Ovary (tissue), 9 donors: ENCODE results near the gene APBA1. TPM values are rescaled to one million over a fixed set of nuclear protein-coding genes. Genes with fewer than 3 reads are reported as not detected.
A peak's percentile ranks its signal among the peaks of the same experiment; 100 is the strongest.

Experiments
- DNase-seq, 5 donors: peaks; one replicate each; pipeline ENCODE4 v3.0.0-alpha.2; 2019 to 2020
- H3K27ac ChIP-seq, 2 donors: fragments of 200-600 bp; one replicate each; pipeline versions ENCODE4 v1.5.1 to v1.8.0; 2019 to 2022
- H3K27me3 ChIP-seq: fragments of 200-600 bp; one replicate; pipeline ENCODE4 v1.8.0; 2022
- H3K36me3 ChIP-seq: fragments of 200-600 bp; sonication (generic); one replicate; pipeline ENCODE4 v1.5.1; 2019
- H3K4me1 ChIP-seq: one replicate; pipeline ENCODE4 v1.8.1; 2013; ENCODE audit warnings: mild to moderate bottlenecking, moderate library complexity; ENCODE audit not compliant: insufficient read depth
- H3K4me3 ChIP-seq: fragments of 200-600 bp; sonication (generic); one replicate; pipeline ENCODE4 v1.5.1; 2017
- H3K9me3 ChIP-seq, 2 donors: fragments of 200-600 bp in 1 of 2; sonication (generic) in 1 of 2; one replicate each; pipeline versions ENCODE4 v1.5.1 to v1.8.1; 2013 to 2019; ENCODE audit warnings: mild to moderate bottlenecking in 1 of 2, moderate library complexity in 1 of 2
- EP300 ChIP-seq: sonication (generic); formaldehyde crosslinking; IDR thresholded peaks from one replicate; pipeline ENCODE4 v1.6.1; 2017; ENCODE audit warnings: antibody characterized with exemption
- POLR2A ChIP-seq: fragments of 450-650 bp; IDR thresholded peaks from one replicate; pipeline ENCODE4 v1.6.1; 2017; ENCODE audit warnings: antibody characterized with exemption, mild to moderate bottlenecking, moderate library complexity
- WGBS, 3 donors: extraction: QIAGEN DNeasy Blood & Tissue Kit in 1 of 3; methylation state at CpG; one replicate each; pipeline versions ENCODE4 v1.1.5 to v1.1.7; 2013 to 2017; 5-methylcytosine and 5-hydroxymethylcytosine counted together
- intact Hi-C, 4 donors: fragments of 100-400 bp; cut with DNase I; formaldehyde crosslinking; loops; one replicate each; pipeline versions ENCODE4 v1.11.0 to v1.15.1; 2022 to 2023
- polyA plus RNA-seq, 2 donors: library from polyadenylated mRNA; stranded (reverse); fragments of 200-250 nt in 1 of 2; fragments of 350-450 nt in 1 of 2; fragmentation: Illumina TruSeq in 1 of 2; extraction: RNeasy Lipid Tissue Mini Kit (QIAGEN cat#74804) in 1 of 2; gene quantifications; one replicate each; pipeline ENCODE4 v1.2.3, GENCODE V29; 2013 to 2014
- total RNA-seq, 7 donors: library from RNA; depleted of rRNA in 2 of 7; stranded (reverse); fragments of >200 nt in 2 of 7; fragmentation: NEBNext Ultra II Directional in 3 of 7; extraction: Animal tissue kit (Norgen Biotek cat#: 25700) in 3 of 7; gene quantifications; one replicate each; pipeline versions ENCODE4 v1.1.0 to v1.2.4, GENCODE V29; 2016 to 2023
- TF ChIP-seq, protein P1 (sequence below), 3 donors: fragments of 450-650 bp in 2 of 3; fragments of 200-600 bp in 1 of 3; IDR thresholded peaks; one replicate each; pipeline versions ENCODE4 v1.5.1 to v1.8.0; 2016 to 2022; ENCODE audit warnings: antibody characterized with exemption in 3 of 3, mild to moderate bottlenecking in 1 of 3
- donor health status: DM: no; HTN: no; CAD: no; lungs with moderate emphysema.
- donor health status: DM: no; HTN: no; CAD: no.
- donor health status: Bipolar disorder and iron deficiency.
- donor health status: DM: yes; HTN: yes; CAD: no.
- donor health status: DM: no; HTN: no; CAD: no.
- donor health status: DM: yes; HTN: yes; CAD: no.

Gene APBA1
- total and polyA plus RNA-seq, 9 donors, result 2.8 to 17.6 (median 12.9) TPM

DNA sequence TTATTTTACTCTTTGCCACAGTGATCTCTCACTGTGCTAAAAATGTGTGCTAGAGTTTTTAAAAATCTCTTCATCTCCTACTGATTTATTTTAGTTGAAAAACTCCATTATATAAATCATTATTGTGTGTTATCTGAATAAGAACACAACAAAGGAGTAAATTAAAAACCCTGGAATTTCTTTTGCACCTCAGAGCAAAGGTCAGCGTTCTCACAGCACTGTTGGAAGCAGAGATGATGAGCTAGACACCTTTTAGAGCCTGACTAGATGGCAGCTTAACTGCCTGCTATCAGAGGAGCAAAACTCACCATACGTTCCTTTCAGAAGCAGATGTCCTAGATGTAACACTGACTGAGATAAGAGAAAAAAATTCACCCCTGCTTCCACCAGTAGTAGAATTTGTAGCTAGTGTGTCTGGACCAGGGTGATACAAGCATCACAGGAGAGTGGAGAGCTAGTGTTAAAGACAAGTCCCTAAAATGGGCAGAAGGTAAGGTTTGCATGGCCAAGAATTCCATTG lies 200.0 kb downstream of the APBA1 start:
- WGBS, 3 donors, result 60 to 75% (median 72%) methylated on average over 2 of the region's 2 CpGs
- Histone ChIP-seq H3K36me3 (no peaks in the 10 kb centered on the region), H3K27ac (no peak overlapping the region), H3K27me3 (no peaks in the 10 kb centered on the region), H3K4me1 (no peaks in the 10 kb centered on the region), H3K9me3 (no peaks in the 10 kb centered on the region), H3K4me3 (no peak overlapping the region)
- intact Hi-C loops, result no loop called here
- DNase-seq, result no peak
- TF ChIP-seq EP300 (no peak), POLR2A (no peak)
- TF ChIP-seq, protein P1, sequence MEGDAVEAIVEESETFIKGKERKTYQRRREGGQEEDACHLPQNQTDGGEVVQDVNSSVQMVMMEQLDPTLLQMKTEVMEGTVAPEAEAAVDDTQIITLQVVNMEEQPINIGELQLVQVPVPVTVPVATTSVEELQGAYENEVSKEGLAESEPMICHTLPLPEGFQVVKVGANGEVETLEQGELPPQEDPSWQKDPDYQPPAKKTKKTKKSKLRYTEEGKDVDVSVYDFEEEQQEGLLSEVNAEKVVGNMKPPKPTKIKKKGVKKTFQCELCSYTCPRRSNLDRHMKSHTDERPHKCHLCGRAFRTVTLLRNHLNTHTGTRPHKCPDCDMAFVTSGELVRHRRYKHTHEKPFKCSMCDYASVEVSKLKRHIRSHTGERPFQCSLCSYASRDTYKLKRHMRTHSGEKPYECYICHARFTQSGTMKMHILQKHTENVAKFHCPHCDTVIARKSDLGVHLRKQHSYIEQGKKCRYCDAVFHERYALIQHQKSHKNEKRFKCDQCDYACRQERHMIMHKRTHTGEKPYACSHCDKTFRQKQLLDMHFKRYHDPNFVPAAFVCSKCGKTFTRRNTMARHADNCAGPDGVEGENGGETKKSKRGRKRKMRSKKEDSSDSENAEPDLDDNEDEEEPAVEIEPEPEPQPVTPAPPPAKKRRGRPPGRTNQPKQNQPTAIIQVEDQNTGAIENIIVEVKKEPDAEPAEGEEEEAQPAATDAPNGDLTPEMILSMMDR (IDR thresholded peaks at IDR 0.05), result no peak

DNA sequence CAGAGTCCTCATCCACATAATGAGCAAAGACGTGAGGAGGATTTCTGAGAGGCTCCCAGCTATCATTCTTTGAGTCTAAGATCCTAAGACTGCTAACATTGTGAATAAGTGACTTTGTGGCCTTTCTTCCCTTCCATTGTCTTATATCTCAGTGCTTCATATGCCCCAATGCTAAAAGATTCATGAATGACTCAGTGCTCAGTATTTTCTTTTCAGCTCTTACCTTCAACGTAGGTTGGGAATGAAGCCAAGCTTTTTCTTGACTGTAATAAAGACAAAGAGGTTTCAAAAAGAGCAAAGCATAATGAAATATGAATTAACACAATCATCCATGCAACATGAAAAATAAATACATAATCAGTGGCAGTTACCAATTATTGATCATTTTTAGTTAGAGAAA lies 200.7 kb downstream of the APBA1 start:
- H3K4me3 ChIP-seq, result no peak overlapping the region
- intact Hi-C loops, result no loop called here
- no peak for TF ChIP-seq POLR2A
- TF ChIP-seq EP300, result no peak
- TF ChIP-seq, protein P1 (IDR thresholded peaks at IDR 0.05), result no peak
- DNase-seq, result no peak
- H3K27ac ChIP-seq, result no peak overlapping the region
- H3K36me3 ChIP-seq, result no peaks in the 10 kb centered on the region
- 66 to 78% (median 69%) methylated on average over 2 of the region's 2 CpGs for WGBS, 3 donors
- H3K9me3 ChIP-seq, result no peaks in the 10 kb centered on the region
- no peaks in the 10 kb centered on the region for H3K27me3 ChIP-seq
- H3K4me1 ChIP-seq, result no peaks in the 10 kb centered on the region

DNA sequence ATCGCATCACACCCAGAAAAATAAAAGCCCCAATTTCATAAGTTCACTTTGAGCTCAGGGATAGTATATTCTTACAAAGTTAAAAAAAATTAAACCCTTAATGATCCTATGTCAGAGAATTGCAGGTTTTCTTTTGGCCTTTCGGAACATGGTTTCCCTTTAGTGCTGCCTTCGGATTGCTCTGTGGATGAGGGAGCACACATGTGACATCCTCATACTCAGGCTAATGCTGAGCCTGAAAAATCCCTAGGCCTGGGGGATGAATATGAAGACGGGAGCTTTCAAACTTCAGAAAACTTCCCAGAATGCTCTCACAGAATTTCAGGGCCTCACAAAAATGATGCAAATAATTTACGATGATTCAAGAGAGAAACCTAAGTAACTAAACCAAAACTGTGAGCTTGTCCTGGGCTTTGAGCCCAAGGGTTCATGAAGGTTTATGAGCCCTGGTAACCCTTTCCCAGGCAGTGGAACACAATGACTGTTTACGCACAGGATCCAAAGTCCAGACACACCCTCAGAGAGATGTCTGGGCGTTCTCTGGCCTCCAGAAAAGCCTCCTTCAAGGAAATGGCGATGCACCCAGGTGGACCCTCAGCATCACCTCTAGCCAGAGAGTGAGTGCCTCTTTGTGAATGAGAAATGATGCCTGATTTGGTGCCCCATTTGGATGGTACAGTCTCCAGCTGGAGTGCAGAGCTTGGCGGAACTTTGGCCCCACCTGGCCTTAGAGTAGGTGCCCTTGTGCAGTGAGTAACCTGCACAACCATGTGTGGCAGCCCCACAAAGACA lies 201.8 kb downstream of the APBA1 start:
- Histone ChIP-seq H3K4me3 (no peak overlapping the region), H3K27ac (no peak overlapping the region), H3K9me3 (no peaks in the 10 kb centered on the region), H3K27me3 (no peaks in the 10 kb centered on the region), H3K36me3 (no peaks in the 10 kb centered on the region), H3K4me1 (peaks cover 8% of the 10 kb centered on the region)
- peak in 2 of 5 donors; percentile 15 to 25 for DNase-seq
- TF ChIP-seq EP300 (no peak), POLR2A (no peak)
- TF ChIP-seq, protein P1 (IDR thresholded peaks at IDR 0.05), result no peak
- intact Hi-C loops, result no loop called here
- 74 to 87% (median 80%) methylated on average over 9 of the region's 9 CpGs for WGBS, 3 donors

DNA sequence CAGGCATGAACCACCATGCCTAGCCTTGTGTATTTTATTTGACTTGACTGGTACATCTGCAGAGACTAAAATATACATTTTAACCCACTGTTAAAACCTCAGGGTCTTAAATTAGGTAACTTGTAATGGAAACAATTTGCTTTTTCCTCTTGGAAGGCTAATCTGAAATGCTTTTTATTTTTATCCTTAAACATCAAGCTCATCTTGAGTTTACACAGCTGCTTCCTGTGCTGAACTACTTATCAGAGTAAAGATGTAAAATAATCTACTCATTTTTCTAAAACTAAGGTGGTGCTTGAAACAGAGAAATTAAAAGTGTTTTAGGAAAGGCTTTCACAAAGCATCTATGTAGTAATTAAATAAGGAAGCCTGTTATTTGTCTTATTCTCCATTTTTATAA lies 203.0 kb downstream of the APBA1 start:
- Histone ChIP-seq H3K27ac (no peak overlapping the region), H3K27me3 (no peaks in the 10 kb centered on the region), H3K36me3 (no peaks in the 10 kb centered on the region), H3K4me1 (peaks cover 11% of the 10 kb centered on the region), H3K4me3 (no peak overlapping the region), H3K9me3 (no peaks in the 10 kb centered on the region)
- no peak for TF ChIP-seq POLR2A
- no peak for TF ChIP-seq EP300
- TF ChIP-seq, protein P1 (IDR thresholded peaks at IDR 0.05), result no peak
- intact Hi-C loops, result no loop called here
- no peak for DNase-seq
